Astrocyte (in vitro differentiated cells and primary cell): Measurements from ENCODE around the gene ALPL. TPM values are rescaled to one million over a fixed set of nuclear protein-coding genes. Genes with fewer than 3 reads are reported as not detected.

ENCODE experiments used
- DNase-seq: peaks from one replicate; pipeline ENCODE4 v3.0.0-alpha.2; 2010; ENCODE audit warnings: low read depth
- FAIRE-seq: peaks from 2 replicates; lab custom pipeline; 2011; peaks lifted over from hg19 to GRCh38; lab: Jason Lieb, UNC
- H2AFZ ChIP-seq: 2 replicates; pipeline ENCODE4 v1.6.0; 2012; ENCODE audit warnings: low read depth, low read length, inconsistent platforms
- H3K27ac ChIP-seq: 2 replicates; pipeline ENCODE4 v1.5.1; 2011; ENCODE audit warnings: low read depth, low read length, inconsistent platforms
- H3K27me3 ChIP-seq: 2 replicates; pipeline ENCODE4 v1.6.0; 2011; ENCODE audit warnings: low read length, inconsistent platforms; ENCODE audit not compliant: insufficient read depth
- H3K36me3 ChIP-seq: 2 replicates; pipeline ENCODE4 v1.5.1; 2011; ENCODE audit warnings: low read length, inconsistent platforms; ENCODE audit not compliant: insufficient read depth
- H3K4me1 ChIP-seq: 2 replicates; pipeline ENCODE4 v1.5.1; 2011; ENCODE audit warnings: low read length, inconsistent platforms; ENCODE audit not compliant: insufficient read depth
- H3K4me2 ChIP-seq: 2 replicates; pipeline ENCODE4 v1.6.0; 2012; ENCODE audit warnings: low read length, inconsistent platforms
- H3K4me3 ChIP-seq: 2 replicates; pipeline ENCODE4 v1.5.1; 2011; ENCODE audit warnings: low read depth, mild to moderate bottlenecking, low read length, inconsistent platforms; ENCODE audit not compliant: insufficient read depth
- H3K79me2 ChIP-seq: 2 replicates; pipeline ENCODE4 v1.6.0; 2012; ENCODE audit warnings: mild to moderate bottlenecking, low read length, inconsistent platforms; ENCODE audit not compliant: insufficient read depth
- H3K9ac ChIP-seq: 2 replicates; pipeline ENCODE4 v1.6.0; 2012; ENCODE audit warnings: mild to moderate bottlenecking, low read length, inconsistent platforms
- H3K9me3 ChIP-seq: 2 replicates; pipeline ENCODE4 v1.5.1; 2012; ENCODE audit warnings: low read depth, mild to moderate bottlenecking, low read length, inconsistent platforms; ENCODE audit not compliant: insufficient read depth
- H4K20me1 ChIP-seq: 2 replicates; pipeline ENCODE4 v1.6.0; 2012; ENCODE audit warnings: low read length, inconsistent platforms; ENCODE audit not compliant: insufficient read depth
- H3K27ac Mint-ChIP-seq: one replicate; pipeline ENCODE4 v1.8.0; 2021; ENCODE audit warnings: mild to moderate bottlenecking, mixed read lengths; ENCODE audit not compliant: unreplicated experiment
- H3K27me3 Mint-ChIP-seq: one replicate; pipeline ENCODE4 v1.8.0; 2021; ENCODE audit warnings: low read depth, mixed read lengths; ENCODE audit not compliant: unreplicated experiment
- H3K36me3 Mint-ChIP-seq: one replicate; pipeline ENCODE4 v1.8.0; 2021; ENCODE audit warnings: low read depth, mixed read lengths; ENCODE audit not compliant: unreplicated experiment
- H3K4me1 Mint-ChIP-seq: one replicate; pipeline ENCODE4 v1.8.0; 2021; ENCODE audit warnings: low read depth, mixed read lengths; ENCODE audit not compliant: unreplicated experiment
- H3K4me3 Mint-ChIP-seq: one replicate; pipeline ENCODE4 v1.8.0; 2021; ENCODE audit warnings: mild to moderate bottlenecking, moderate library complexity, mixed read lengths; ENCODE audit not compliant: unreplicated experiment
- H3K9me3 Mint-ChIP-seq: one replicate; pipeline ENCODE4 v1.8.0; 2021; ENCODE audit warnings: mild to moderate bottlenecking, mixed read lengths; ENCODE audit not compliant: unreplicated experiment
- EZH2 ChIP-seq: IDR thresholded peaks from 2 replicates; pipeline ENCODE4 v1.6.1; 2012; ENCODE audit warnings: mild to moderate bottlenecking, low read length, inconsistent platforms; ENCODE audit not compliant: insufficient read depth
- total RNA-seq: library from RNA; stranded (reverse); gene quantifications from 2 replicates; pipeline ENCODE4 v1.2.1, GENCODE V29; 2021
- TF ChIP-seq, protein P1 (sequence below): IDR thresholded peaks from 2 replicates; pipeline ENCODE4 v1.5.1; 2011; ENCODE audit warnings: low read depth, mild to moderate bottlenecking, inconsistent platforms, low read length, moderate library complexity; ENCODE audit not compliant: insufficient read depth

ALPL gene
- total RNA-seq, 1 donor from 2014 or later: 24.3 TPM

DNA sequence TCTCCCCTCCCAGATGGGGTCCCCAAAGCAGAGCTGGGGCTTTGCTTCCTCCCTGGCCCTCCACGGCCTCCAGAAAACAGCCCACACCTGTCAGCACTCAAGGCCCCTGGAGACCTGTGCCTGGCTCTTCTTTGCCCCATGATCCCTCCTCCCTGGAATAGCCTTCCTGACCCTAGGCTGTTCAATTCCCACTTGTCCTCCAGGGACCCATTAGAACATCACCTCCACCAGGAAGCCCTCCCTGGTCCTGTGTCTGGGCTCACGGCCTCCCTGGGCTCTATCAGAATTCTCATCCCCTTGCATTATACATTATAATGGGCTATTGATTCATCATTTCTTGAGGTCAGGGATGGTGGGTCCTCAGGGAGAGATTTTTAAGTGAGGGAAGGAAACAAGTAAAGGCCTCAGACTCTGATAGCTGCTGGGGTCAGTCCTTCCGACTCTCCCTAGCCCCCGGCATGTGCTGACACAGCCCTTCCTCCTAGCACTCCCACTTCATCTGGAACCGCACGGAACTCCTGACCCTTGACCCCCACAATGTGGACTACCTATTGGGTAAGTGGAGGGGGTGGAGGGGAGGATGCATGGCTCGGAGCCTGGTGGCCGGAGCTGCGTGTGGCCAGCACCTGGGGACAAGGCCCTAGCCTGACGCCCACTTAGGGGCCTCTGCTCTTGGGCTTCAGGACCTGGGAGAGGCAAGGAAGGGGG, 60.8 kb downstream of the ALPL start:
- no peak overlapping the region for H3K4me2 ChIP-seq
- H3K9ac ChIP-seq: no peak overlapping the region
- peaks cover 32% of the 10 kb centered on the region for H3K4me1 ChIP-seq
- Mint-ChIP-seq H3K4me1 (peaks cover 28% of the 10 kb centered on the region), H3K9me3 (no peaks in the 10 kb centered on the region), H3K27ac (no peak overlapping the region), H3K36me3 (peaks cover 5% of the 10 kb centered on the region), H3K27me3 (no peaks in the 10 kb centered on the region), H3K4me3 (no peak overlapping the region)
- H4K20me1 ChIP-seq: no peaks in the 10 kb centered on the region
- no peak overlapping the region for H3K27ac ChIP-seq
- FAIRE-seq (no peak), DNase-seq (no peak)
- H3K9me3 ChIP-seq: peaks cover 5% of the 10 kb centered on the region
- no peak overlapping the region for H2AFZ ChIP-seq
- no peaks in the 10 kb centered on the region for H3K36me3 ChIP-seq
- no peaks in the 10 kb centered on the region for H3K27me3 ChIP-seq
- no peak overlapping the region for H3K4me3 ChIP-seq
- no peak for TF ChIP-seq EZH2
- TF ChIP-seq, protein P1, sequence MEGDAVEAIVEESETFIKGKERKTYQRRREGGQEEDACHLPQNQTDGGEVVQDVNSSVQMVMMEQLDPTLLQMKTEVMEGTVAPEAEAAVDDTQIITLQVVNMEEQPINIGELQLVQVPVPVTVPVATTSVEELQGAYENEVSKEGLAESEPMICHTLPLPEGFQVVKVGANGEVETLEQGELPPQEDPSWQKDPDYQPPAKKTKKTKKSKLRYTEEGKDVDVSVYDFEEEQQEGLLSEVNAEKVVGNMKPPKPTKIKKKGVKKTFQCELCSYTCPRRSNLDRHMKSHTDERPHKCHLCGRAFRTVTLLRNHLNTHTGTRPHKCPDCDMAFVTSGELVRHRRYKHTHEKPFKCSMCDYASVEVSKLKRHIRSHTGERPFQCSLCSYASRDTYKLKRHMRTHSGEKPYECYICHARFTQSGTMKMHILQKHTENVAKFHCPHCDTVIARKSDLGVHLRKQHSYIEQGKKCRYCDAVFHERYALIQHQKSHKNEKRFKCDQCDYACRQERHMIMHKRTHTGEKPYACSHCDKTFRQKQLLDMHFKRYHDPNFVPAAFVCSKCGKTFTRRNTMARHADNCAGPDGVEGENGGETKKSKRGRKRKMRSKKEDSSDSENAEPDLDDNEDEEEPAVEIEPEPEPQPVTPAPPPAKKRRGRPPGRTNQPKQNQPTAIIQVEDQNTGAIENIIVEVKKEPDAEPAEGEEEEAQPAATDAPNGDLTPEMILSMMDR: no peak
- no peaks in the 10 kb centered on the region for H3K79me2 ChIP-seq

DNA sequence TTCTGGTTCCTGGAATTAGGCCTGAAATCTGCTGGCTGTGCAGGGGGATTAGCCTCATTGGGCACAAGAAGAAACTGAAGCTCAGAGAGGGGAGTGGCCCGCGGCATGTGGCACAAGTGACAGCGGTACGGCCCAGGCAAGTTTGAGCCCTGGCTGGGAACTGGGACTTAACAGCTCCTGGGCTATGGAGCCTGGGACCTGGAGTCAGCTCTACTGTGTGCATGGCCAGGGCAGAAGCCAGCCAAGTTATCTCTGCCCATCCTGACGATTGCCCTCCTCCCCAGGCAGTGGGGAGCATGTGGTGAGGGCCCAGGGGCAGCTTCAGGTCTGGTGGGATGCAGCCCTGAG, 61.3 kb downstream of the ALPL start:
- Histone ChIP-seq H3K4me2 (no peak overlapping the region), H4K20me1 (no peaks in the 10 kb centered on the region), H3K4me3 (no peak overlapping the region), H3K79me2 (no peaks in the 10 kb centered on the region), H3K27ac (no peak overlapping the region), H3K36me3 (no peaks in the 10 kb centered on the region), H2AFZ (no peak overlapping the region), H3K9ac (no peak overlapping the region), H3K4me1 (peaks cover 35% of the 10 kb centered on the region), H3K27me3 (no peaks in the 10 kb centered on the region), H3K9me3 (peaks cover 5% of the 10 kb centered on the region)
- H3K4me1 Mint-ChIP-seq: peaks cover 24% of the 10 kb centered on the region
- no peaks in the 10 kb centered on the region for H3K9me3 Mint-ChIP-seq
- no peak overlapping the region for H3K27ac Mint-ChIP-seq
- H3K36me3 Mint-ChIP-seq: peaks cover 5% of the 10 kb centered on the region
- FAIRE-seq (no peak), DNase-seq (no peak)
- H3K27me3 Mint-ChIP-seq: no peaks in the 10 kb centered on the region
- no peak for TF ChIP-seq EZH2
- TF ChIP-seq, protein P1: no peak
- H3K4me3 Mint-ChIP-seq: no peak overlapping the region

DNA sequence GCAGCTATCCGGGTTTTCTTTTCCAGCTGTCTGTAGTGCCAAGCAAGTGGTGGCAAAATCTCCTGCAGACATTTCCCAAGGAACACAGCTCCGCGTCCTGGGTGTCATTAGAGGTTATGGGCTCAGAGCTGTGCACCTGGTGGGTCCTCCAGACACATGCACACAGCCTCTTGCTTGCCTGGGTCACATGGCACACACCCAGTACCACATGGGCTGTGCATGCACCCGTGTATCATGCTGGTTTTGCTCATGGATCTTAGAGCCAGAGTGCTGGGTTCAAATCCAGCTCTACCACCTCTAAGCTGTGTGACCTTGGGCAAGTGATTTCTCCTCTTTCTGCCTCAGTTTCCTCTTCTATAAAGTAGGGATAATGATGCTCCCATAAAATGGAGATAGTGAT, 61.7 kb downstream of the ALPL start:
- no peaks in the 10 kb centered on the region for H3K79me2 ChIP-seq
- peaks cover 5% of the 10 kb centered on the region for H3K9me3 ChIP-seq
- H3K27ac ChIP-seq: no peak overlapping the region
- Mint-ChIP-seq H3K27ac (no peak overlapping the region), H3K9me3 (no peaks in the 10 kb centered on the region), H3K27me3 (no peaks in the 10 kb centered on the region), H3K4me3 (no peak overlapping the region), H3K36me3 (peaks cover 3% of the 10 kb centered on the region), H3K4me1 (peaks cover 23% of the 10 kb centered on the region)
- H3K4me1 ChIP-seq: peaks cover 35% of the 10 kb centered on the region
- no peaks in the 10 kb centered on the region for H3K36me3 ChIP-seq
- H3K4me3 ChIP-seq: no peak overlapping the region
- H2AFZ ChIP-seq: no peak overlapping the region
- H3K9ac ChIP-seq: no peak overlapping the region
- no peak overlapping the region for H3K4me2 ChIP-seq
- no peaks in the 10 kb centered on the region for H3K27me3 ChIP-seq
- no peak for FAIRE-seq
- DNase-seq: no peak
- TF ChIP-seq, protein P1: no peak
- no peaks in the 10 kb centered on the region for H4K20me1 ChIP-seq
